GM19035 (cell line): ENCODE data around the gene PRRT2.
A peak's percentile ranks its signal among the peaks of the same experiment; 100 is the strongest.

Experiments used
- ATAC-seq: cut with Tn5 transposase; IDR thresholded peaks from one replicate; pipeline ENCODE4 v1.9.1; 2021; ENCODE audit not compliant: unreplicated experiment

Gene PRRT2

DNA sequence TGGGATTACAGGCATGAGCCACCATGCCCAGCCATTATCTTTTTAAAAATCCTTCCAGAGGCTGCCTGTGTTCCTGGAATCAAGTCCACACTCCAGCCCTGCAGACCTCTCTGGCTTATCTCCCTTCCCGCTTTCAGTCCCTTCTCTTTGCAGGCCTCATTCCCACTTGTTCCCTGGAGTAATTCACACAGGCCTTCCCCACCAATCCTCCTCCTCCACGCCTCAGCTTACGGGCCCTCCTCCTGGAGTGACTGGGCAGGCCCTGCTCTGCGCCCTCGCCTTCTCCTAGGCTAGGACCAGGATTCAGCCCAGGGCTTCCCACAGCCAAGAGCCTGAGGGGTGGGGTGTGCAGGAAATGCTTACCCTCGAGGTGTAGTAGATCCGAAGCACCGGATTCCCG lies 48.2 kb downstream of the PRRT2 start:
- ATAC-seq, result no peak

DNA sequence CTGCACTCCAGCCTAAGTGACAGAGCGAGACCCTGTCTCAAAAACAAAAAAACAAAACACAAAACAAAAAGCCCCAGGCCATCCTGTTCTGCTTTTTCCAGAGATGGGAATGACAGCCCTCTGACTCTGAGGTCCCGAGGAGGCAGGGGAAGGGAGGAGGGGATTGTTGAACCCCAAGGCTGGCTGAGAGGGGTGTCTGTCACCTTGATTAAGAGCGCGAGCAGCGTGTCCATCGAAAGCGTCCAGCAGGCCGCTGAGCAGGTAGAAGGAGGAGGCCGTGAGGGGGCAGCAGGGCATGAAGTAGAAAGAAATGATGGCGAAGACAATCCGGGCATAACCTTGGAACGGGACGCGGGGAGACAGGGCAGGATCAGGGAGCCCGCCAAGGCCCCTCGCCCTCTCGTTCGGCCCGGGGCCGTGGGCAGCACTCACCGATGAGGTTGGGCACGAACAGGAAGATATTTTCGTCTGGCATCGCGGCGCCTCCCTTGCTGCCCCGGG lies 50.4 kb downstream of the PRRT2 start:
- ATAC-seq, result no peak

DNA sequence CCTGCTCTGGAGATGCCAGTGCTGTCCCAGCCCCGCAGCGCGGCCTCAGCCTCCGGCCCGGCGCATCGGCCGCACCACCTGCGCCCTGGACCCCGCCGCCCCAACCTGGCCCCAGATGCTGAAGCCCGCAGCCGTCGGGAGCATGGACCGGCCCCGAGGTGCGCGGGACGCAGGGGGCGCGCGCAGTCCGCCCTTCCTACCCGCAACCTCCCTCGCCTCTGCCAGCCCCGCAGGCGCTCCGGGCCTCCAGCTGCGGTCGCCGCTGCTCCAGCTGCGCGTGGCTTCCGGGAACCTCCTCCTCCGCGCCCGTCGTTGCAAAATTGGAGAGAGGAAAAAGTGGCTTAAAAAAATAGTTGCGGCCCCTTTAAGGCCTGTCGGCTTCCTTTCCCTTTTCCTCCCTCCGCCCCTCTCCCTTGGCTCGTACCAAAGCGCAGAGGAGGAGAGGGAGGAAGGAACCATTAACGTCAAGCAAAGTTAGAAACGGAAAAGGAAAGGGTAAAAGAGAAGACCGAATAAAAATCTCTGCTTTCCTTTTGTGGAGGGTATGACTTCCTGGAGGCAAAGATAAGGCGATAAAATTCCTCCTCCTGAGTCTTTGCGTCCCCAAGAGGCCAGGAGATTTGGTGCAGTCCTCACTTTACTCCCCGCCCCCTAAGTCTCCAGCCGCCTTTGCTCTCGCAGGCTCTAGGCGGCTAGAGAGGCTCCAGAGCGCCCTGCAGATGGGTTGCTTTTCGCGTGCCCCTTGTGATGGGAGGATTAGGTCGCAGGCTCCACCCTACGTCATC lies 51.1 kb downstream of the PRRT2 start, which contains the start of gene CDIPT:
Gene CDIPT (minus strand): TSS at position 343 of the 785 bp plus-strand sequence. CDS start 369 bp downstream, outside the sequence.
- peak; percentile 95 for ATAC-seq

DNA sequence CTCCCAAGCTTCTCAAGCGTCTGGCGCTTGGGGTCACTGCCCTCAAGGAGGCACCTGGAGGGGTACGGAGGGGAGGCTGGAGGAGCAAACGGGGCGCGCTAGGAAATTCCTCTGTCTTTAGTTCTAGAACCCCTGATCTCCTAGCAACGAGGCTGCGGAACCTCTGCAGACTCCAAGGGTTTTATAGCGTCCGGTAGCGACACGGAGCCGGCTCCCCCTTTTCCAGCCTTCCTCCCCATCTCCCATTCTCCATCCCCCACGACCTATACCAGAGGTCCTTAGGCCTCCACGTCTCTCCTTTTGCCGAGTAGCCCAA lies 51.6 kb downstream of the PRRT2 start:
- ATAC-seq, result no peak

DNA sequence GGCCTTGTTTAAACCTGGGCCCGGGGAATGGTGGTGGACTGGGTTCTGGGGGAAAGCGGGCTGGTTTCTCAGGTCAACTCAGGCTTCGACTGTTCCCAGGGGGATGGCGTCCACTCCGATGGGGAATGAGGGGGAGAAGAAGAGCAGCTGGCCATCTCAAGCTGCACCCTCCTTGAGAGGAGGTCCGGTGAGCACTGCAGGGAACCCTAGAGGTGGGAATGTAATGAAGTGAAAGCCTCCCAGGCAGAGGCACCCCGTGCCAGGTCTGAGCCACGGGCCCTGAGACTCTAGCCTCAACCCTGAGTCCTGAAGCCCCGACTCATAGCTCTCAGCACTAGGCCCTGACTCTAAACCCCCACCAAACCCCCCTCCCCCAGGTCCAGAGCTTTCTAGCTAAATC lies 52.2 kb downstream of the PRRT2 start:
- ATAC-seq, result no peak
